Fibroblast of lung (primary cell): Measurements from ENCODE around the gene ITSN1.

Source experiments
- EZH2 ChIP-seq: IDR thresholded peaks from 2 replicates; pipeline ENCODE4 v1.5.1; 2012; ENCODE audit warnings: low read length, control low read depth, mild to moderate bottlenecking; ENCODE audit errors: missing control alignments
- TF ChIP-seq, protein P1 (sequence below), 2 donors: IDR thresholded peaks in 1 of 2; conservative IDR thresholded peaks in 1 of 2; 1 replicate in 1 of 2; 2 replicates in 1 of 2; pipeline ENCODE4 v1.5.1; 2011 to 2012; ENCODE audit warnings: low read length in 2 of 2, control low read depth in 1 of 2, inconsistent platforms in 1 of 2, low read depth in 1 of 2, mild to moderate bottlenecking in 1 of 2

DNA sequence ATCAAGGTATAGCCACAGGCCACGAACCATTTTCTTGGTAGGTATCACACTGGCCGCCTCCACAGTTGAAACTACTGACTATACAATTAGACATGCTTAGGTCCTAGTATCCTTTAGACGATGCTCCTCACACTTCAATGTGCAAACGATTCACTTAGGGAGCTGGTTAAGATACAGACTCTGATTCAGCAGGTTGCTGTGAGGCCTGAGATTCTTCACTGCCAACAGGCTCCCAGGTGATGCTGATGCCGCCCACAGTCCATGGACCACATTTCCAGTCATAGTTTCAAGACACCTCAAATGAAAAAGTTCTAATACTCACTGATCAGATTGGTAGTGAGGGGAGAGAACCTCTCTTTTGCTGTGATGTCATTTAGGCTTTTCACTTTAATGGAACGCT, 266.5 kb downstream of the ITSN1 start:
- TF ChIP-seq, protein P1, sequence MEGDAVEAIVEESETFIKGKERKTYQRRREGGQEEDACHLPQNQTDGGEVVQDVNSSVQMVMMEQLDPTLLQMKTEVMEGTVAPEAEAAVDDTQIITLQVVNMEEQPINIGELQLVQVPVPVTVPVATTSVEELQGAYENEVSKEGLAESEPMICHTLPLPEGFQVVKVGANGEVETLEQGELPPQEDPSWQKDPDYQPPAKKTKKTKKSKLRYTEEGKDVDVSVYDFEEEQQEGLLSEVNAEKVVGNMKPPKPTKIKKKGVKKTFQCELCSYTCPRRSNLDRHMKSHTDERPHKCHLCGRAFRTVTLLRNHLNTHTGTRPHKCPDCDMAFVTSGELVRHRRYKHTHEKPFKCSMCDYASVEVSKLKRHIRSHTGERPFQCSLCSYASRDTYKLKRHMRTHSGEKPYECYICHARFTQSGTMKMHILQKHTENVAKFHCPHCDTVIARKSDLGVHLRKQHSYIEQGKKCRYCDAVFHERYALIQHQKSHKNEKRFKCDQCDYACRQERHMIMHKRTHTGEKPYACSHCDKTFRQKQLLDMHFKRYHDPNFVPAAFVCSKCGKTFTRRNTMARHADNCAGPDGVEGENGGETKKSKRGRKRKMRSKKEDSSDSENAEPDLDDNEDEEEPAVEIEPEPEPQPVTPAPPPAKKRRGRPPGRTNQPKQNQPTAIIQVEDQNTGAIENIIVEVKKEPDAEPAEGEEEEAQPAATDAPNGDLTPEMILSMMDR (conservative IDR thresholded peaks at IDR 0.05 in 1 of 2, IDR thresholded peaks at IDR 0.05 in 1 of 2; ENCODE audit: low read depth in 1 of 2, low read length in 2 of 2) = no peak
- no peak for TF ChIP-seq EZH2
